Activated T-helper 1 cell treated with anti-CD3 and anti-CD28 coated beads, Interleukin-2, amount 50 U/mL, for 16 hours (primary cell): ENCODE results near the gene SEMA3A.
"Not testable (repeated sequence)": the region's sequence is repeated elsewhere in the genome, so short reads cannot be mapped to it uniquely, and the experiment has no call there.

ENCODE experiments used
- DNase-seq, 2 donors: peaks; one replicate each; pipeline ENCODE4 v3.0.0-alpha.2; 2020; ENCODE audit warnings: low read depth in 1 of 2, low spot score in 1 of 2

Gene SEMA3A

GRCh38 chr7:84194484-84195271, at the start of gene SEMA3A:
Gene SEMA3A, minus strand, starts transcription at chr7:84194789. Its CDS starts 203 bp downstream, at chr7:84194586.
- no peak for DNase-seq

GRCh38 chr7:84243037-84243436, 48.4 kb upstream of the SEMA3A start:
- not testable (repeated sequence) for DNase-seq

DNA sequence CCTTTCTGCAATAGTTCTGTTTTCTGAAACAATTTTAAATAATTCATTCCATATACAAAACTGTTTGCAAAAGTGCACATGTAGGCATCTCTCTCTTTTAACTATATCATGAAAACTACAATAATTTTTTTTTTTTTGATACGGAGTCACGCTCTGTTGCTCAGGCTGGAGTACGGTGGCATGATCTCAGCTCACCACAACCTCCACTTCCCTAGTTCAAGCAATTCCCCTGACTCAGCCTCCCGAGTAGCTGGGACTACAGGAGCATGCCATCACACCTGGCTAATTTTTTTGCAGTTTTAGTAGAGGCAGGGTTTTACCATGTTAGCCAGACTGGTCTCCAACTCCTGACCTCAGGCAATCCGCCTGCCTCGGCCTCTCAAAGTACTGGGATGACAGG, 44.0 kb upstream of the SEMA3A start:
- DNase-seq = no peak

- no peak for DNase-seq
Observed at GRCh38 chr7:84237533-84238173, 43.1 kb upstream of the SEMA3A start.

GRCh38 chr7:84236398-84236797, 41.8 kb upstream of the SEMA3A start:
- no peak for DNase-seq

DNA sequence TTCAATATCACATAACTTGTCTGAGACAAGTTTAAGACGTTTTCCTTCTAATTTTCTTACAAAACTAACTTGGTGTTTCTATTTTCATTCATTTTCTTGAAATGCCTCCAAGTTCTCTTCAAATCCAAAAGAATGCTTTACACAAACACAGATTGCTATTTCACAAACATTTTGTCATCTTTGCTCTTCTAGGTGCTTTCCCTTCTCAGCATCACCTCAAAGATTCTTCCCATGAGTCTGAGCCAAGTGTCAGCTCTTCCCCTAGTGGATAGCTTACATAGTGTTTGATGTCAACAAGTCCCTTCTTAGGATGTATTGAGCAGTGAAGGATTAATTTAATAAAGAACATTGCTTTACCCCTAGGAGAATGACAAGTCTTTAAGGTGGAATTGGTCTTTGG, 38.1 kb upstream of the SEMA3A start:
- no peak for DNase-seq

DNA sequence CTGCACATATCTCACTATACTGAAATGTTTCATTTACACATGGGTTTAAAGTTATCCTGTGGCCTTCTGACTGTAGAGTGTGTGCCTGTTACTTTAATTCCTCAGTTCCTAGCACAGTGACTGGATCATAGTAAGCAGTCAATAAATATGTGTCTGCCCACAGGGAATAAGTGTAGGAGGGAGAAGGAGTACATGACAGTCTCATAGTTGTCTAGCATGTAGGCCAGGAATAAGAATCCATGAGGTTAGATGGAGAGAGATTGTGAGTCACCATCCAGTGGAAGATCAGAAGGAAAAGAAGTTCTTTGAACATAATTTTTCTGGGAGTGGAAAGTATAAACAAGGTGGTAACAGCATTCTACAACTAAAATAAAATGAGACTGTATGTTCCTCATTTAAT, 36.6 kb upstream of the SEMA3A start:
- DNase-seq = no peak

GRCh38 chr7:84230491-84230890, 35.9 kb upstream of the SEMA3A start:
- DNase-seq = no peak

DNA sequence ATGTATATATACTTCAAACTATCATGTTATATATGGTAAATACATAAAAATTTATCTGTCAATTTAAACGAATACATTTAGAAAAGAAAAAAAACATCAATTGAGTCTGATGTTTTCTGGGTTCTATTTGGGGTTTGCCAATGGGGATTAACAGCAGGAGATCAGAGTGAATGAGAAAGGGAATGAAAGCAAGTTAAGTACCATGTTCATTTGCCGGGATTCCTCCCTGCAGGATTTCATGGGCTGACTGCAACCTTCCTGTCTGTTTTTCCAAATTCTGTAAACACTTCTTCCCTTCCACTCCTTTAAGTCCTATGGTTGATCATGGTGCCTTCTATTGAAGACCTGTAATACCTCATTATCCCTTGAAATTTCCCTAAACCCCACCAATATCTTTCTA, 33.9 kb upstream of the SEMA3A start:
- DNase-seq = no peak

DNA sequence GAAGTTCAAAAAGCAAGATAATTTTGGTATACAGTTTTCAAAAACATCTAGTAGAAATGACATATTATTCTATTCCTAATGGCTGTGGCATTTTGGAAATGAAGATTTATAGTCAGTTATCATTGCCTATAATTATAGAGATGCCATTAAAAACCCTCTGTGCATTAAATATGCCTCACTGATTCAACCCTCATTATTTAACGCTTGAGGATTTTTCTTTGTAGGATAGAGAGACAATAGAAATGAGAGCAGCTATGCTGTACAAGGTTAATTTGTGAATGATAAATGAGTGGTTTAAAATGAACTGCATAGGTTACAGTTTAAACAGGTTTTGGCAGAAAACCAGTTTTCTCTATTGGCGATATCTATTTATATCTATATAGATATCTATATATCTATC, 32.2 kb upstream of the SEMA3A start:
- DNase-seq = no peak

DNA sequence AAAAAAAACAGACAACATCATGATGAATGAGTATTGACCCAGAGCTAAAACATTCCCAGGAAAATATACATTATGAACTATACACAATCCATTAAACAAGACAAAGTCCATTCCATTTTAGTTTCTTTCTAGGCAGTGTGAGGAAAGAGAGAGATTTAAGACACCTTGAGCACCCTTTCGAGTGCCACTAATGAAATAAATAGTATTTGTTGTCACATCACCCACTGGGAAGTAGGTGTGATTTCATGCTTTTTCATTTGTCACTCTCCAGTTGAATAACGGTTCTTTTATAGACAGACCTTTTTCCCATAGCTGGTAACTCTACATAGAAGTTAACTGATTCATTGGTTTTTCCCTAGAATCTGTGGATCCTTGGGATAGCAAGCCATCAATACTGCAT, 29.9 kb upstream of the SEMA3A start:
- no peak for DNase-seq

GRCh38 chr7:84219310-84219709, 24.7 kb upstream of the SEMA3A start:
- DNase-seq = no peak

DNA sequence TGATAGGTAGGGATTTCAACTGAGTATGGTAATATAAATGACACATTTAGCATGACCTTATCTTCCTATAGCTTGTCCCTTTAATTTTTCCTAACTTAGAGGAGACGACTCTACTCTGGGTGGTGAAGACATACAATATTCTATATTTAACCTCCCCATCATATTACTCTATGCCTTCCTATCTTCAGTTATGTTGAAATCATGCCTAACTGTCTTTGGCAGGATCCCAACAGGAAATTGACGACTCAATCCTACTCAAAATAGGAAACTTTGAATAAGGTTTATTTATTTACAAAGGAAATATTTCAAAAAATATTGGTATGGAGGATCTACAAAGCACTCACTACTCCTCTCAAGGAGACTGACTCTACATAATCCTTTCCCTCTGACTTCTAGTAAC, 24.1 kb upstream of the SEMA3A start:
- no peak for DNase-seq

GRCh38 chr7:84216472-84216871, 21.9 kb upstream of the SEMA3A start:
- DNase-seq = no peak

DNA sequence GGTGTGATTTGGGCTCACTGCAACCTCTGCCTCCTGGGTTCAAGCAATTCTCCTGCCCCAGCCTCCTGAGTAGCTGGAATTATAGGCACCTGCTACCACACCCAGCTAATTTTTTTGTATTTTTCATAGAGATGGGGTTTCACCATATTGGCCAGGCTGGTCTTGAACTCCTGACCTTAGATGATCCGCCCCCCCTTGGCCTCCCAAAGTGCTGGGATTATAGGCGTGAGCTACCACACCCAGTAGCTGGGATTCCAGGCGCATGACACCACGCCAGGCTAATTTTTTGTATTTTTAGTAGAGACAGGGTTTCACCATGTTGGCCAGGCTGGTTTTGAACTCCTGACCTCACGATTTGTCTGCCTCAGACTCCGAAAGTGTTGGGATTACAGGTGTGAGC, 20.2 kb upstream of the SEMA3A start:
- DNase-seq = not testable (repeated sequence)

GRCh38 chr7:84210301-84210700, 15.7 kb upstream of the SEMA3A start:
- no peak for DNase-seq

- no peak for DNase-seq
Observed at GRCh38 chr7:84209006-84209405, 14.4 kb upstream of the SEMA3A start.

DNA sequence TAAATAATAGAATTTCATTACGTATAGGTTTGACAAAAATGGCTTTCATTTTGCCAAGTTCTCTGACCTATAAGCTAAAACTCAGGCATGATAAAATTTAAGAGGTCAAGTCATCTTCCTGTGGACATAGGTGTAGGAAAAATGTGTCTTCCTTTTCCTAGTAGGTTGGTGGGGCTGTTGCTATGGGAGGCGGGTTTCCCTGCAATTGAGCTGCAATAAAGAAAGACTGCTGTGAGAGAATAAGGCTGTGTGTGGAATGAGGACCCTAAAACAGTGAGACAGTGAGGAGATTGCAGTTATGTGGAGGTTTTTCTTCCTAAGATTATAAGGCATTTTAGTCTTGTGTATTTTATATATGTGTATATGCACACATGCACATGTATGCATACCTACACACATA, 13.0 kb upstream of the SEMA3A start:
- no peak for DNase-seq

GRCh38 chr7:84207025-84207424, 12.4 kb upstream of the SEMA3A start:
- no peak for DNase-seq

DNA sequence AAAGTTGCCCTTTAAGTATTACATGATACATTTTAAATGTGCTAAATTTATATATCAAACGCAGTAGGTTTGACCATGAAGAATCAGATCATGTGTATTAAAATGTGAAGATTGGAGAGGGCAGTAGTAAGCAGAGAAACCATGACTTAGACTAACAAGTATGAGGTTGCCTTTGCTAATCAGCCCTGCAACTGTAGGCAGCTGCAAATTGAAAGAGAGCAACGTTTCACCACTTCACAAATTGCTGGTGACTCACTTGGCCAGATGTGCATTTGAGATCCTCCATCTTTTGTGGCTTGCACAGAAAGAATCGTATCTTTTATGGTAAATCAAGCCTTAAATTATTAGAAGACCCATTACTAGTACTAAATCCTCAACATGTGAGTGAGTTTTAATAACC, 10.1 kb upstream of the SEMA3A start:
- DNase-seq = no peak

- DNase-seq = no peak
Observed at GRCh38 chr7:84202855-84203254, 8.3 kb upstream of the SEMA3A start.

- no peak for DNase-seq
Observed at GRCh38 chr7:84200859-84201258, 6.3 kb upstream of the SEMA3A start.

GRCh38 chr7:84199216-84199615, 4.6 kb upstream of the SEMA3A start:
- no peak for DNase-seq
